AG04449 (cell line): ENCODE measurements around the gene FREM1.
A peak's percentile ranks its signal among the peaks of the same experiment; 100 is the strongest.

Experiments
- CTCF ChIA-PET: fragments of 350-600 bp; formaldehyde crosslinking; extraction: SDS; loops from one replicate; lab custom pipeline; 2021; ENCODE audit warnings: antibody characterized with exemption; lab: Yijun Ruan, JAX
- POLR2A ChIA-PET: fragments of 400-600, 350-600 bp; formaldehyde crosslinking; extraction: SDS; loops from one replicate; lab custom pipeline; 2020; ENCODE audit warnings: antibody characterized with exemption, inconsistent platforms; lab: Yijun Ruan, JAX
- DNase-seq: peaks from one replicate; pipeline ENCODE4 v3.0.0-alpha.2; 2010; ENCODE audit warnings: low read depth, low spot score
- H3K4me3 ChIP-seq: 2 replicates; pipeline ENCODE4 v1.5.1; 2011; ENCODE audit warnings: low read depth, mild to moderate bottlenecking, control low read depth, low read length
- TF ChIP-seq, protein P1 (sequence below): IDR thresholded peaks from one replicate; pipeline ENCODE4 v1.5.1; 2011; ENCODE audit warnings: mild to moderate bottlenecking, moderate library complexity, low read length, control low read depth, inconsistent platforms; ENCODE audit not compliant: insufficient read depth; ENCODE audit errors: missing control alignments

Gene FREM1

DNA sequence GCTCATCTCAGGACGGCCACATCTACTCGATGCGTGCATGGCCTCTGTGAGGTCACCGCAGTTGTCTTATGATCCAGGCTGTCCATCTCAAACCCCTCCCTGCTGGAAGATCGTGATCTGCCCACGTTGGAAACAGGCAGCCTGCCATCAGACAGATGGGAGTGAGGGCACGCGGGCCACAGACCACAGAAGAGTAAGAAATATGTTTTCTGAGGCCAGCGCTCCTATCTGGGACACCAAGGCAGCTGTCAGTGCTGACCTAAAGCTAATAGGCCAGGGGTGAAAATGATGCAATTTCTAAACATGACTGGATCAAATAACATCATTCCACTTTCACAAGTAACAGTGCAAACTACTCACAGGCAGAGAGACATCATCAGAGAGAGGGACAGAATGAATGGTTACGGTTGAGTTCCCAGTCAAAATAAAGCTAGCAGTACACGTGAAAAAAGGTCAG lies 130.6 kb downstream of the FREM1 start:
- no peak for DNase-seq
- TF ChIP-seq, protein P1, sequence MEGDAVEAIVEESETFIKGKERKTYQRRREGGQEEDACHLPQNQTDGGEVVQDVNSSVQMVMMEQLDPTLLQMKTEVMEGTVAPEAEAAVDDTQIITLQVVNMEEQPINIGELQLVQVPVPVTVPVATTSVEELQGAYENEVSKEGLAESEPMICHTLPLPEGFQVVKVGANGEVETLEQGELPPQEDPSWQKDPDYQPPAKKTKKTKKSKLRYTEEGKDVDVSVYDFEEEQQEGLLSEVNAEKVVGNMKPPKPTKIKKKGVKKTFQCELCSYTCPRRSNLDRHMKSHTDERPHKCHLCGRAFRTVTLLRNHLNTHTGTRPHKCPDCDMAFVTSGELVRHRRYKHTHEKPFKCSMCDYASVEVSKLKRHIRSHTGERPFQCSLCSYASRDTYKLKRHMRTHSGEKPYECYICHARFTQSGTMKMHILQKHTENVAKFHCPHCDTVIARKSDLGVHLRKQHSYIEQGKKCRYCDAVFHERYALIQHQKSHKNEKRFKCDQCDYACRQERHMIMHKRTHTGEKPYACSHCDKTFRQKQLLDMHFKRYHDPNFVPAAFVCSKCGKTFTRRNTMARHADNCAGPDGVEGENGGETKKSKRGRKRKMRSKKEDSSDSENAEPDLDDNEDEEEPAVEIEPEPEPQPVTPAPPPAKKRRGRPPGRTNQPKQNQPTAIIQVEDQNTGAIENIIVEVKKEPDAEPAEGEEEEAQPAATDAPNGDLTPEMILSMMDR = no peak
- H3K4me3 ChIP-seq = no peak overlapping the region
- ChIA-PET CTCF (interaction anchor here (1.2 to 5.1 kb wide), 4 partner anchors 8 to 12 kb away, joined by 3 to 24 read pairs (median 4); no protein-coding TSS in a partner anchor), POLR2A (no interaction called here)

DNA sequence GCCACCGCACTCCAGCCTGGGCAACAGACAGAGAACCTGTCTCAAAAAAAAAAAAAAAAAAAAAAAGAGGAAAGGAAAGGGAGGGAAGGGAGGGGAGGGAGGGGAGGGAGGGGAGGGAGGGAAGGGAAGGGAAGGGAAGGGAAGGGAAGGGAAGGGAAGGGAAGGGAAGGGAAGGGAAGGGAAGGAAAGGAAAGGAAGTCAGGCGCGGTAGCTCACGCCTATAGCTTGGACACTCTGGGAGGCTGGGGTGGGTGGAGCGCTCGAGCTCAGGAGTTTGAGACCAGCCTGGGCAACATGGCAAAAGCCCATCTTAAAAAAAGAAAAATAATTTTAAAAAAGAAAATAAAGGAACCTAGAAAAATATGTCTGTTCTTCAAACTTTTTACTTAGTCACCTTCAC lies 131.7 kb downstream of the FREM1 start:
- ChIA-PET POLR2A (no interaction called here), CTCF (interaction anchor here (1.2 to 5.1 kb wide), 2 partner anchors 9 to 11 kb away, joined by 3 to 24 read pairs; no protein-coding TSS in a partner anchor)
- no peak for DNase-seq
- H3K4me3 ChIP-seq = no peak overlapping the region
- TF ChIP-seq, protein P1 = no peak

DNA sequence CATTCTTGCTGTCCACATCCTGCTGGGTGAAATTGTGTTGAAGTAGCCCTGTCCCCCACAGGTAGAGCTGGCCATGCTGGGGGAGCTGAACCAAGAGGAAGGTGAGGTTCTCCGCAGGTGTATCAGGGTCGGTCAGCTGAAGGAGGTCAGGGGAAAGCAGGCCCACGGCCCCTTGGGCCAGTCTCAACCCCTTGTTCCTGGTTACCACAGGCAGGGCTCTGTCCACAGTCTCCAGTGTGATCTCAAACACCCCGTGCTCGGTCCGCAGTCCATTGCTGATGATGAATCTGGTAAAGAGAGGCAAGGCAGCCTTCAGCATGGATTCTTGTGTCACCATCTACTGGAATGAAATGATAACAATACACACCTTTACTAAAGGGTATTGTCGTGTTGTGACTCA lies 134.3 kb downstream of the FREM1 start:
- DNase-seq = no peak
- no peak overlapping the region for H3K4me3 ChIP-seq
- TF ChIP-seq, protein P1 = no peak
- CTCF ChIA-PET = no interaction called here
- POLR2A ChIA-PET = no interaction called here

DNA sequence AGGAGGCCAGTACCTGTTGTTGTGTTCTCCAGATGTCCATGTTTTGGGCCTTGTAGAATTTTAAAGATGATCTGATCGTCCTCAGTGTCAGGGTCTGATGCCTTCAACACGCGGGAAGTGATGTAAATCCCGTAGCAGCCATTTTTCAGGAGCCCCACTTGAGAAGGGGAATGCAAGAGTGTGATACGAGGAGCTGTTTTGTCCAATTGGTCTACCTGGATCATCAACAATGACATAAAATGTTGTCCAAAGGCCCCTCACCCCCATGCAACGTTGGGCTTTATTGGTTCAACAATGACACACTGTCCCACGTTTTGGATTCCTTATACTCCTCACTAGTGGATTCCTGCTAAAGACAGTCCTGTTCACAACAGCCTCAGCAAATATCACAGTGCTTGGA lies 139.6 kb downstream of the FREM1 start:
- no peak overlapping the region for H3K4me3 ChIP-seq
- no peak for DNase-seq
- ChIA-PET CTCF (interaction anchor here (1.0 to 5.9 kb wide), 6 partner anchors 11 to 304 kb away, joined by 3 to 51 read pairs (median 4); no protein-coding TSS in a partner anchor), POLR2A (no interaction called here)
- TF ChIP-seq, protein P1 = no peak

DNA sequence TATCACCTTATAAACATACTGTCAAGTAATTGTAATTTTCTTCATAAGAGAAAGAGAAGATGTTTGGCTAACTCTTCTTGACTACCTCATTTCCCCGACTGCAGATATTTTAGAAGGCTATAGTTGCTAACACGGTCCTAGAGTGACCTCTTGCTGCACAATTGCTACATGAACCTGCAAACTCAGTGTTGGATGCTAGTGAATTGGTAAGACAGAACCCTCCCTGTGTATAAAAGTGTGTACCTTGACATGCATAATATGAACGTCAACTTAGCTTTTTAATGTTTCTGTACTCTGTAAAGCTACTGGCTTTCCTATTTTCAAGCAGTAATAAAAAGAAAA lies 141.0 kb downstream of the FREM1 start:
- ChIA-PET CTCF (interaction anchor here (0.7 to 5.9 kb wide), 30 partner anchors 10 to 335 kb away, joined by 3 to 51 read pairs (median 5); no protein-coding TSS in a partner anchor), POLR2A (no interaction called here)
- TF ChIP-seq, protein P1 = no peak
- DNase-seq = no peak
- no peak overlapping the region for H3K4me3 ChIP-seq

DNA sequence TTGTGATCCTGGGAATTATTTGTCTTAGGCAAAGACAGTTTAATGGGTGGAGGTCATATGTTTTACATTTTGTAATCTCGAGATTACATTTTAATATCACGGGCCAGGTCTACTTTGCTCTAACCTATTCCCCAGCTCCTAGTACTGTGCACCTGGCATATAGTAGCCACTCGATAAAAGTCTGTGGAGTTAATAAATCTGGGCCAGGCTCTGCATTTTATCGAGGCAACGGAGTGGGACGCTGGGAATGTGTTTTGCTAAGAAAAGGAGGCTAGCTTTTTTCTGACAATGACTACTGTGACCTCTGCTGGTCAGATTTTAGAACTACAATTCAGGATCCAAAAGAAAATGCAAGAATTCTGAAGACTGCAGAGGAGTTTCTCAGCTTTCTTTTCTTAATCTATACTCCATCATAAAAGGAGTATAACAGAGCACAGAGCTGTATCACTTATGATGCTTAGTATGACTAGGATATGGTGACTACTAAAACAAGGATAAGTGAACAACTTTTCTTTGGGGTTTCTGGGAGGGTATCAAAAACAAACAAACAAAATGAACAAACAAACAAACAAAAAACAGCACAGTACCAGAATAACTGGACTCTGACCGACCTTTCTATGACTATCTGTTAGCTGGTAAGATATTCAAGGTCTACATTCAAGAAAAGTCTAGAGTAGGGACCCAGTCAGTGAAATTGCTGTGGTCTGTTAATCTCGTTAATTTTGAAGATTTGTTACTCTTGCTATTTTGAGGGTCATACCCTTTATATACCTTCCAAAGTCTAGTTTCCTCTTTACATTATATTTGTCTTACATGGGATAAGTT lies 141.6 kb downstream of the FREM1 start:
- CTCF ChIA-PET = interaction anchor here (0.7 to 5.9 kb wide), 28 partner anchors 9 to 334 kb away, joined by 3 to 51 read pairs (median 6); no protein-coding TSS in a partner anchor
- POLR2A ChIA-PET = no interaction called here
- no peak for DNase-seq
- H3K4me3 ChIP-seq = no peak overlapping the region
- TF ChIP-seq, protein P1 = peak; percentile 47
